ENCODE measurements around the gene SLC35F2.
"Not testable (repeated sequence)": the region's sequence is repeated elsewhere in the genome, so short reads cannot be mapped to it uniquely, and the experiment has no call there.

The SLC35F2 gene

GRCh38 chr11:107783121-107783520 lies 75.5 kb downstream of the SLC35F2 start:
- DNase-seq: no peak

DNA sequence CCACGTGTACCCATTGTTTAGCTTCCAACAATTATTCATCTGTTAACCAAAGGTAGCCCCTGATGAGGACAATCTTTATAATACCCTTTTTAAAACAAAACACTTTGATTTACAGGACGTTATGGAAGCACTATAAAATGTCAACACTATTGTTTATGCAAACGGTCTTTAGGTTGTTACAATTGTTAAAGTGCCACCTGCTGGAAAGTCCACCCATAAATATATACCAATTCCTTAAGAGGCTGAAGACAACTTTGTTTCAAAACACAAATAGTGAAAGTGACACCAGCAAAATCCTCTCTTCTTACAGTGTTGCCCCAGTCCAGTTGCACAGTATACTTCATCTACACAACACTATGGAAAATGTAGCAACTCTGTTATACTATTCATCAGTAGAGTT lies 77.8 kb downstream of the SLC35F2 start:
- no peak for DNase-seq

DNA sequence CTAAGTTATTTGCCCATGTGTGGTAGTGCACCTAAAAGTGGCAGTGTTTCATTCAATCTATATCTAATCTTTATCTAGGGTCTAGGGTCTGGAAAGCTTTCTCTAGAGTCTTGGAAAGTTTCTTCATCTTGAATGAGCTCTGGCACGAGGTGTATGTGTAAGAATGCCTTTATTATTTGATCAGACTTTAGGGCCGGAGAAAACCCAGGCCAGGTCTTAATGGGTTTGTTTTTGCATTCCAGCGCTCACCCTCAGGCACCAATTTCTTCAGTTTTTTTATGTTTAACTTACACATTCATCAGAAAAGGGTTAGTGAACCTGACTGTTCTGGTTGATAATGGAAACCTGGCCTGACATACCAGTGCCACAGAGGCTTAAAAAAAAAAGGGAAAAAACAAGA lies 78.5 kb downstream of the SLC35F2 start:
- no peak for DNase-seq

DNA sequence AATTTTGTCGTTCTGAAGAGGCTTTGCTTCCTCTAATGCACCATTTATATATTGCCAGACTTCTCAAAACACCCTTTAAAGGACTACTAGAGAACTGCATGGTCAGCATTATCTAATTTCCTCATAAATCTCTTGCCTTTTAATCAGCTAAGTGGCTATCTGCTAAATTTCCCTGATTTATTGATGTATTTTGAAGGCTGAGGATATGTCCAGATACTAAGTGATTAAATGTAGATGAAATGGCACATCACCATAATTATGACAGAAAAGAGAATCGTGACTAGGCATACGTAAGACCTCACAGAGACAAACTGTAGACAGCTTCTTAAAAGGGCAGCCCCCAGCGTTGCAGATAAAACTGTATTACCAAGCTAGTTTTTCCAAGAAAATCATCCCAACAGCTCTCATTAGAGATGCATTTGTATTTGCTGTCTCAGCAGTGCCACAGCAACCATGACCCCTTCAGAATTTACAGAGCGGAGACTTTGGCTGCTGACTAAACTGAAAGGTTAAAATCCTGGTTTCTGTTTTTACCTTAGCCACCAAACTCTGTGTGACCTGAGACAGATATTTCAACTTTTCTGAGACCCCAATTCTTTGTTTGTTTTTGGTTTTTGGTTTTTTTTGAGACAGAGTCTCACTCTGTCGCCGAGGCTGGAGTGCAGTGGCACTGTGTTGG lies 79.6 kb downstream of the SLC35F2 start:
- no peak for DNase-seq

- no peak for DNase-seq
Observed at GRCh38 chr11:107777110-107777509, 81.5 kb downstream of the SLC35F2 start.

GRCh38 chr11:107776062-107776461 lies 82.5 kb downstream of the SLC35F2 start:
- DNase-seq: no peak

- DNase-seq: no peak
Observed at GRCh38 chr11:107770551-107770951, 88.0 kb downstream of the SLC35F2 start.

DNA sequence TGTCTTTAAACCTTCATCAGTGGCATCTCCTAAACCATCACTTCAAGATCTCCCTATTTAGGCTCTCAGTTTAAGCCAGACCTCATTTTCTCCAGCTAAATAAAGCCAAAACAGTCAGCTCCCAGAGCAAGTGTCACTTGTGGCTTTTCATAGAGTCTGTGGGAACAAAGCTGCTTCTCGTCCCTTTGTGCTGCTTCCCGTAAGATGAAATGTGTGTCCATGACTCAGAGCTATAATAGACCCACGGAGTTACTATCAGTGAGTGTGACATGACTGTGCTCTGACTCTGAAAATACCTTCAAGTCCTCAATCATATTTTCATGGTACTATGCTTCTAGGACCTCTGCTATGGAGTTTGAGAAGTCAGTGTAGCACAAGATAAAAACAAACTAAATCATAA lies 89.4 kb downstream of the SLC35F2 start:
- DNase-seq: no peak

DNA sequence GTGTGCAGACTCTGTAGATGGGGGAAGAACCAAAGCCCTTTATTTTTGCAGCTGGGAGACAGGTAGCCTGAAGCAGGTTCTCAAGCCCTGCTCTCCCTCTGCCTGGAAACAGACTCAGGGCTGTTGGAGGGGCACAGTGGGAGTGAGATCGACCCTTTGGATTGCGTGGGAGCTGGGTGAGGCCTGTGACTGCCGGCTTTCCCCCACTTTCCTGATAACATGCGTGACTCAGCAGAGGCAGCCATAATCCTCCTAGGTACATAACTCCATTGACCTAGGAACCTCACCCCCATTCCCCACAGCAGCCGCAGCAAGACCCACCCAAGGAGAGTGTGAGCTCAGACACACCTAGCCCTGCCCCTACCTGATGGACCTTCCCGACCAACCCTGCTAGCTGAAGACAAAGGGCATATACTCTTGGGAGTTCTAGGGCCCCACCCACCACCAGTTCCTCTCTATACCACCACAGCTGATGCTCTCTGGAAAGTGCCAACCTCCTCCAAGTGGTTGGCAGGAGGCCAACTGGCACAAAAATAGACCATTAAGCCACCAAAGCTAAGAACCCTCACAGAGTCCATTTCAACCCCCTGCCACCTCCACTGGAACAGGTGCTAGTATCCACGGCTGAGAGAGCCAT lies 99.8 kb downstream of the SLC35F2 start:
- DNase-seq: not testable (repeated sequence)

GRCh38 chr11:107757661-107758060 lies 100.9 kb downstream of the SLC35F2 start:
- no peak for DNase-seq

GRCh38 chr11:107756553-107756952 lies 102.0 kb downstream of the SLC35F2 start:
- DNase-seq: no peak

DNA sequence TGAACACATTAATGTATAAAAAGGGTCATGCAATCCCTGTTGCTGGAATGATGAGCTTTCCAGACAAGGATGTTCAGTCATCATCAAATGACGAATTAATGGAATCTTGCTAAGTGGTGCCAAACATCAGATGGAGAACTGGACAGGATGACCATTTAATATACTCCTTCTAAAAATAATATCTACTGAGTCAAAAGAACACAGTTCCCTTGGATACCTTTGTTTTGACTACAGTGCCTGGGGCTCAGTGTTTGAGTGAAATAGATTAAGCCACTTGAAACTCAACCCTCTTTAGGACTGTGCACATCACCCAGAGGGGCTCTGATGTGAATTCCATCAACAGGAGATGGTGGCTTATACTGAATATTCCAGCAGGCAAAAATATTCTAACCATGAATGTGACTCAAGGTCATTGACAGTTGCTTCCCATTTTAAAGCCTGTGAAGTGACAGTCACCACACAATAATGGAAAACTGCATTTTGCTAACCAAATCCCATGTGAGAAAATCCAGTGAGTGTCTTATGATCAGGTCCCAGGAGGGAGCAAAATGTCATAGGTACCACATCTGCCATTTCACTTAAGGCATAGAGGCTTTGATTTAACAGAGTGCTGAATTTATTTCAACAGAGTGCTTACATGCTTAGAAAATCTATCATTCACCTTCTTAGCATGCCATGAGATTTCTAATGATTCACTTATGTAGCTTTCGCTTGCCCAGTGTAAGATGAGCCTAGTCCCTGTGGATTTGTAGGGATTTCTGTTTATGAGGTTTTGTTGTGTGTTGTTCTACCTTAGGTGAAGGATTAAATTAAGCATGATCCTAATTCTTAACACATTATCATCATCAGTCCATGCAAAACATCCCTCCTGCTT lies 105.4 kb downstream of the SLC35F2 start:
- DNase-seq: no peak

DNA sequence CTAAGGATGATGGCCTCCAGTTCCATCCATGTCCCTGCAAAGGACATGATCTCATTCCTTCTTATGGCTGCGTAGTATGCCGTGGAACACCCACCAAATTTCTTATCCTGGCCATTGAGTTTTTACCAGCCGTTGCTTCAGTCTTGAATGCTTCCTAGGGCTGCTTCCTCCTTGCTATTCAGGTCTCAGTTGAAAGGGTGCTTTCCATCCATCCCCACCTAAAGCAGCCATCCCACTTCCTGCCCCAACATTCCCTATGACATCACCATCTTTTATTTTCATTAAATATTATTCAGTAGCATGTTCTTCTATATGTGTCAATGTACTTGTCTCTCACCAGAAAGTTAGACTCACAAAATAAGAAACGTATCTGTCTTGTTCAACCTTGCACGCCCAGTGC lies 106.1 kb downstream of the SLC35F2 start:
- DNase-seq: no peak

GRCh38 chr11:107751082-107751481 lies 107.5 kb downstream of the SLC35F2 start:
- no peak for DNase-seq

- no peak for DNase-seq
Observed at GRCh38 chr11:107750313-107750712, 108.3 kb downstream of the SLC35F2 start.

DNA sequence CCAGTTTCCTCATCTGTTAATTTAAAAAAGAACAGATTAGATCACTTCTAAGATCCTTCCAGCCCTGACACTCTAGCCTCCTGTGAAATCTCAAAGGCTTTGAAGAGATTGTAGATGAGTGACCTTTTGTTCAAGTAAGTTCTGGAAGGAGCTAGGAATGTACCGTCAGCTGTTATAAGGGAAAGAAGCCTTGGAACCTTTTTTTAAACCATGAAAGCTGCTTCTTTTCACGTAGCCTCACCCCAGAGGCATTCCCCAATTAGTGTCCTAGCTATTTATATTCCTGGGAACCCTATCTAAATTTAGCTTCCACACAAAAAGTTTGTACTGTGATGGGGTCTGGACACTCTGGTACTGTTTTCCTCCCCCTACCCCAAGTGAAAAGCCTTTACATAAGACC lies 111.0 kb downstream of the SLC35F2 start:
- no peak for DNase-seq

- DNase-seq: no peak
Observed at GRCh38 chr11:107744736-107745135, 113.9 kb downstream of the SLC35F2 start.

DNA sequence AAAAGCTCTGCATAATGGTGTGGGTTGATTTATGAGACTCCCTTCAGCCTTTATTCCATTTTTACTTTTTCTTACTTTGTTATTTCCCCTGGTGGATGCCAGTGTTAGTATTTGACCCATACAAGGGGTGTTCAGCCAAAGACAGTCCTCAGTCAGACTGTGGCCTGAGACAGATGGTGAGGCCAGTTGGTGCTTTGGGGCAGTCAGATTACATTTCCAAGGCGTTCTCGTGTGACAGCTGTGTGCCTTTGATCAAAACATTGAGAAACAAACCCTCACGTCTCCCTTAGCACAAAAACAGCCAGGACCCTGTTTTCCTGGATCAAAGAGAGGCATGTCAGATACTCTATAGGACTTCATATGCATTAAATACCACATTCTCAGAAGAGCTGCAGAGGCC lies 115.4 kb downstream of the SLC35F2 start:
- no peak for DNase-seq

- peak; percentile 60 for DNase-seq
Observed at GRCh38 chr11:107741044-107741823, 117.4 kb downstream of the SLC35F2 start.

Measured in suppressor macrophage treated with lipopolysaccharide for 4 hours (primary cell).